ENCODE measurements around the gene ANKRD28. TPM values are rescaled to one million over a fixed set of nuclear protein-coding genes. Genes with fewer than 3 reads are reported as not detected.

Gene ANKRD28
- total RNA-seq, 2 donors from 2014 or later, result 33.4 to 37.1 TPM

DNA sequence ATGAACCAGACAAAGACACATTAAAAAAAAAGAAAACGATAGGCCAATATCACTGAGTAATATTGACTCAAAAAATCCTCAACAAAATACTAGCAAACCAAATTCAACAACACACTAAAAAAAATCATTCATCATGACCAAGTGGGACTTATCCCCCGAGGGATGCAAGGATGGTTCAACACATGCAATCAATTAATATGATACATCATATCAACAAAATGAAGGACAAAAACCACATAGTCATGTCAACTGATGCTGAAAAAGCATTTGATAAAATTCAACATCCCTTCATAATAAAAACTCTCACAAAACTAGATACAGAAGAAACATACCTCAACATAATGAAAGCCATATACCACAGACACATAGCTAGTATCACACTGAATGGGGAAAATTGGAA is 41.8 kb upstream of the ANKRD28 start:
- H3K36me3 ChIP-seq (ENCODE audit: control insufficient read depth, insufficient read depth, low read length), result no peaks in the 10 kb centered on the region
- DNase-seq, result no peak
- TF ChIP-seq CTCF (conservative IDR thresholded peaks at IDR 0.05), result no peak
- no peak overlapping the region for H3K4me3 ChIP-seq (ENCODE audit: low read length)
- peaks cover 22% of the 10 kb centered on the region for H3K36me3 Mint-ChIP-seq (ENCODE audit: low read depth)
- peaks cover 28% of the 10 kb centered on the region for H3K9me3 Mint-ChIP-seq
- H3K4me3 Mint-ChIP-seq, result no peak overlapping the region
- H3K9me3 ChIP-seq (ENCODE audit: control insufficient read depth, low read length), result peaks cover 18% of the 10 kb centered on the region
- H3K4me1 Mint-ChIP-seq, result no peaks in the 10 kb centered on the region
- no peak overlapping the region for H3K27ac ChIP-seq (ENCODE audit: low read depth, low read length)
- H3K27me3 Mint-ChIP-seq (ENCODE audit: insufficient read depth), result no peaks in the 10 kb centered on the region
- no peak overlapping the region for H3K27ac Mint-ChIP-seq
- H3K9ac ChIP-seq (ENCODE audit: extremely low read depth, low read length, poor library complexity, severe bottlenecking), result no peak overlapping the region
- 67 to 91% methylated on average over 1 to 2 of the region's 2 CpGs for WGBS, 2 experiments (ENCODE audit: insufficient coverage in 1 of 2, insufficient read length in 1 of 2)
- H3K4me1 ChIP-seq (ENCODE audit: control insufficient read depth, insufficient read depth, low read length), result no peaks in the 10 kb centered on the region
- H3K27me3 ChIP-seq (ENCODE audit: control insufficient read depth, insufficient read depth, low read length, poor library complexity, severe bottlenecking), result no peaks in the 10 kb centered on the region

- Mint-ChIP-seq H3K4me3 (no peak overlapping the region), H3K9me3 (no peaks in the 10 kb centered on the region), H3K27ac (no peak overlapping the region), H3K27me3 (ENCODE audit: insufficient read depth) (no peaks in the 10 kb centered on the region), H3K4me1 (peaks cover 14% of the 10 kb centered on the region), H3K36me3 (ENCODE audit: low read depth) (no peaks in the 10 kb centered on the region)
- H3K36me3 ChIP-seq (ENCODE audit: control insufficient read depth, insufficient read depth, low read length), result no peaks in the 10 kb centered on the region
- H3K27ac ChIP-seq (ENCODE audit: low read depth, low read length), result no peak overlapping the region
- H3K9ac ChIP-seq (ENCODE audit: extremely low read depth, low read length, poor library complexity, severe bottlenecking), result no peak overlapping the region
- no peak overlapping the region for H3K4me3 ChIP-seq (ENCODE audit: low read length)
- TF ChIP-seq CTCF (conservative IDR thresholded peaks at IDR 0.05), result no peak
- DNase-seq, result no peak
- peaks cover 8% of the 10 kb centered on the region for H3K4me1 ChIP-seq (ENCODE audit: control insufficient read depth, insufficient read depth, low read length)
- no peaks in the 10 kb centered on the region for H3K27me3 ChIP-seq (ENCODE audit: control insufficient read depth, insufficient read depth, low read length, poor library complexity, severe bottlenecking)
- H3K9me3 ChIP-seq (ENCODE audit: control insufficient read depth, low read length), result no peaks in the 10 kb centered on the region
- 88 to 100% methylated on average over 1 of the region's 1 CpG for WGBS, 2 experiments (ENCODE audit: insufficient coverage in 1 of 2, insufficient read length in 1 of 2)
Measured at GRCh38 chr3:15831927-15832326, 34.1 kb upstream of the ANKRD28 start.

DNA sequence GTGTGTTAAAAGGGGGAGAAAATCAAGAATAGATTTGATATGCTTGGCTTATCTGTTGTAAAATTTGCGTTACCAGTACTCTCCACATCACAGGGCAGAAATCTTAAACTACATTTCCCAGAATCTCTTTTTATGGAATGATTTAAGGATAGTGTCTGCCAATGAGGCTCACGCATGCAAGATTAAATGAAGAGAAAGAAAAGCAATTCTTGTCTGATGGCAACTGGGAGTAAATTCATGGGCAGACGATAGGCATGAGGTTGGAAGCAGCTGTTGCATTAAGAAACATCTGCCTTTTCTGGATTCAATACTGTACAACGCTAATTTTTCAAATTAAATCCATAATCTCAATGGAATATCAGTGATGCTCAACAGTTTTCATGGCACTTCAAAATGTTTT is 27.2 kb upstream of the ANKRD28 start:
- Histone ChIP-seq H3K9ac (ENCODE audit: extremely low read depth, low read length, poor library complexity, severe bottlenecking) (no peak overlapping the region), H3K27ac (ENCODE audit: low read depth, low read length) (no peak overlapping the region), H3K27me3 (ENCODE audit: control insufficient read depth, insufficient read depth, low read length, poor library complexity, severe bottlenecking) (no peaks in the 10 kb centered on the region), H3K4me3 (ENCODE audit: low read length) (no peak overlapping the region), H3K36me3 (ENCODE audit: control insufficient read depth, insufficient read depth, low read length) (no peaks in the 10 kb centered on the region), H3K4me1 (ENCODE audit: control insufficient read depth, insufficient read depth, low read length) (no peaks in the 10 kb centered on the region), H3K9me3 (ENCODE audit: control insufficient read depth, low read length) (no peaks in the 10 kb centered on the region)
- Mint-ChIP-seq H3K4me1 (no peaks in the 10 kb centered on the region), H3K36me3 (ENCODE audit: low read depth) (no peaks in the 10 kb centered on the region), H3K9me3 (no peaks in the 10 kb centered on the region), H3K27ac (no peak overlapping the region), H3K4me3 (no peak overlapping the region), H3K27me3 (ENCODE audit: insufficient read depth) (no peaks in the 10 kb centered on the region)
- 98% methylated on average over 3 of the region's 4 CpGs; no CpG with 5 or more reads in 1 of the 2 experiments for WGBS, 2 experiments (ENCODE audit: insufficient coverage in 1 of 2, insufficient read length in 1 of 2)
- no peak for DNase-seq
- no peak for TF ChIP-seq CTCF (conservative IDR thresholded peaks at IDR 0.05)
